Measurements from ENCODE around the gene PFKFB4. TPM values are rescaled to one million over a fixed set of nuclear protein-coding genes. Genes with fewer than 3 reads are reported as not detected.
A peak's percentile ranks its signal among the peaks of the same experiment; 100 is the strongest.

Gene PFKFB4
- total and polyA plus RNA-seq, 9 of the 15 experiments (the other 6 are each of a cell fraction or from before 2014, with no cell fraction given): 0.92 to 56.3 (median 13.5) TPM

- TF ChIP-seq, protein P1, sequence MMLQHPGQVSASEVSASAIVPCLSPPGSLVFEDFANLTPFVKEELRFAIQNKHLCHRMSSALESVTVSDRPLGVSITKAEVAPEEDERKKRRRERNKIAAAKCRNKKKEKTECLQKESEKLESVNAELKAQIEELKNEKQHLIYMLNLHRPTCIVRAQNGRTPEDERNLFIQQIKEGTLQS (IDR thresholded peaks at IDR 0.05): peak; percentile 42; the same call in 1 of the 2 replicates
- TF ChIP-seq, protein P1 (CRISPR knock-in tag; conservative IDR thresholded peaks at IDR 0.05): no peak
- TF ChIP-seq, protein P2, sequence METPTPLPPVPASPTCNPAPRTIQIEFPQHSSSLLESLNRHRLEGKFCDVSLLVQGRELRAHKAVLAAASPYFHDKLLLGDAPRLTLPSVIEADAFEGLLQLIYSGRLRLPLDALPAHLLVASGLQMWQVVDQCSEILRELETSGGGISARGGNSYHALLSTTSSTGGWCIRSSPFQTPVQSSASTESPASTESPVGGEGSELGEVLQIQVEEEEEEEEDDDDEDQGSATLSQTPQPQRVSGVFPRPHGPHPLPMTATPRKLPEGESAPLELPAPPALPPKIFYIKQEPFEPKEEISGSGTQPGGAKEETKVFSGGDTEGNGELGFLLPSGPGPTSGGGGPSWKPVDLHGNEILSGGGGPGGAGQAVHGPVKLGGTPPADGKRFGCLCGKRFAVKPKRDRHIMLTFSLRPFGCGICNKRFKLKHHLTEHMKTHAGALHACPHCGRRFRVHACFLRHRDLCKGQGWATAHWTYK (CRISPR knock-in tag; IDR thresholded peaks at IDR 0.05): no peak
- TF ChIP-seq PRMT5 (CRISPR knock-in tag; IDR thresholded peaks at IDR 0.05) (no peak), BACH1 (tag; IDR thresholded peaks at IDR 0.05) (no peak), TBL1XR1 (IDR thresholded peaks at IDR 0.05; ENCODE audit: low read length in 2 of 2) (no peak), BCOR (IDR thresholded peaks at IDR 0.05) (no peak), ZNF212 (CRISPR knock-in tag; IDR thresholded peaks at IDR 0.05) (no peak), ZFX (CRISPR knock-in tag; IDR thresholded peaks at IDR 0.05) (no peak), SRSF7 (optimal IDR thresholded peaks at IDR 0.05; ENCODE audit: low read depth, low read length) (no peak)
- TF ChIP-seq, protein P3, sequence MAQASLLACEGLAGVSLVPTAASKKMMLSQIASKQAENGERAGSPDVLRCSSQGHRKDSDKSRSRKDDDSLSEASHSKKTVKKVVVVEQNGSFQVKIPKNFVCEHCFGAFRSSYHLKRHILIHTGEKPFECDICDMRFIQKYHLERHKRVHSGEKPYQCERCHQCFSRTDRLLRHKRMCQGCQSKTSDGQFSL (CRISPR knock-in tag; IDR thresholded peaks at IDR 0.05): peak; percentile 73
- TF ChIP-seq, protein P3 (tag; IDR thresholded peaks at IDR 0.05): no peak
- TF ChIP-seq, protein P4, sequence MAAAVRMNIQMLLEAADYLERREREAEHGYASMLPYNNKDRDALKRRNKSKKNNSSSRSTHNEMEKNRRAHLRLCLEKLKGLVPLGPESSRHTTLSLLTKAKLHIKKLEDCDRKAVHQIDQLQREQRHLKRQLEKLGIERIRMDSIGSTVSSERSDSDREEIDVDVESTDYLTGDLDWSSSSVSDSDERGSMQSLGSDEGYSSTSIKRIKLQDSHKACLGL (CRISPR knock-in tag; IDR thresholded peaks at IDR 0.05; ENCODE audit: borderline replicate concordance, poor library complexity, severe bottlenecking): no peak
Measured at GRCh38 chr3:48564022-48564421, 7.4 kb upstream of the PFKFB4 start (continued).

All from K562 (cell line).